ENCODE data around the gene ARL2BP.
"Not testable (repeated sequence)": the region's sequence is repeated elsewhere in the genome, so short reads cannot be mapped to it uniquely, and the experiment has no call there.

The ARL2BP gene

GRCh38 chr16:57262841-57263540 lies 17.9 kb downstream of the ARL2BP start:
- DNase-seq (ENCODE audit: extremely low spot score, insufficient read length, low read depth) (no peak), FAIRE-seq (no peak)

- FAIRE-seq: no peak
These were observed 18.7 kb downstream of the ARL2BP start for GRCh38 chr16:57263541-57264351.

GRCh38 chr16:57264381-57264780 lies 19.3 kb downstream of the ARL2BP start:
- FAIRE-seq (no peak), DNase-seq (ENCODE audit: extremely low spot score, insufficient read length, low read depth) (no peak)

More at GRCh38 chr16:57263541-57264351, 18.7 kb downstream of the ARL2BP start:
- no peak for DNase-seq (ENCODE audit: extremely low spot score, insufficient read length, low read depth)

GRCh38 chr16:57264950-57265371 lies 19.9 kb downstream of the ARL2BP start:
- FAIRE-seq (no peak), DNase-seq (ENCODE audit: extremely low spot score, insufficient read length, low read depth) (no peak)

GRCh38 chr16:57265850-57266530 lies 20.9 kb downstream of the ARL2BP start:
- FAIRE-seq (no peak), DNase-seq (ENCODE audit: extremely low spot score, insufficient read length, low read depth) (no peak)

GRCh38 chr16:57266531-57267260 lies 21.6 kb downstream of the ARL2BP start:
- DNase-seq (ENCODE audit: extremely low spot score, insufficient read length, low read depth) (no peak), FAIRE-seq (no peak)

GRCh38 chr16:57267343-57267742 lies 22.3 kb downstream of the ARL2BP start:
- DNase-seq (ENCODE audit: extremely low spot score, insufficient read length, low read depth); FAIRE-seq: not testable (repeated sequence)

- DNase-seq (ENCODE audit: extremely low spot score, insufficient read length, low read depth): no peak
- FAIRE-seq: no peak
These were observed 24.0 kb downstream of the ARL2BP start for GRCh38 chr16:57268804-57269800.

GRCh38 chr16:57270221-57271062 lies 25.4 kb downstream of the ARL2BP start:
- no peak for FAIRE-seq
- no peak for DNase-seq (ENCODE audit: extremely low spot score, insufficient read length, low read depth)

- DNase-seq (ENCODE audit: extremely low spot score, insufficient read length, low read depth) (no peak), FAIRE-seq (no peak)
These were observed 25.9 kb downstream of the ARL2BP start for GRCh38 chr16:57271063-57271345.

- no peak for DNase-seq (ENCODE audit: extremely low spot score, insufficient read length, low read depth)
- no peak for FAIRE-seq
These were observed 26.9 kb downstream of the ARL2BP start for GRCh38 chr16:57271867-57272495.

- no peak for DNase-seq (ENCODE audit: extremely low spot score, insufficient read length, low read depth)
- no peak for FAIRE-seq
These were observed 28.3 kb downstream of the ARL2BP start for GRCh38 chr16:57273359-57273758.

GRCh38 chr16:57273826-57274225 lies 28.8 kb downstream of the ARL2BP start:
- no peak for DNase-seq (ENCODE audit: extremely low spot score, insufficient read length, low read depth)
- FAIRE-seq: no peak

GRCh38 chr16:57275946-57276345 lies 30.9 kb downstream of the ARL2BP start:
- not testable (repeated sequence) for DNase-seq (ENCODE audit: extremely low spot score, insufficient read length, low read depth)

GRCh38 chr16:57276596-57276995 lies 31.5 kb downstream of the ARL2BP start:
- DNase-seq (ENCODE audit: extremely low spot score, insufficient read length, low read depth) (no peak), FAIRE-seq (no peak)

More at GRCh38 chr16:57275946-57276345, 30.9 kb downstream of the ARL2BP start:
- not testable (repeated sequence) for FAIRE-seq

- DNase-seq (ENCODE audit: extremely low spot score, insufficient read length, low read depth) (no peak), FAIRE-seq (no peak)
These were observed 32.5 kb downstream of the ARL2BP start for GRCh38 chr16:57277586-57277985.

GRCh38 chr16:57278494-57278893 lies 33.4 kb downstream of the ARL2BP start:
- no peak for DNase-seq (ENCODE audit: extremely low spot score, insufficient read length, low read depth)
- no peak for FAIRE-seq

Data from GM18507 (cell line).